ENCODE data around the gene RGS3.
A peak's percentile ranks its signal among the peaks of the same experiment; 100 is the strongest.

The RGS3 gene

DNA sequence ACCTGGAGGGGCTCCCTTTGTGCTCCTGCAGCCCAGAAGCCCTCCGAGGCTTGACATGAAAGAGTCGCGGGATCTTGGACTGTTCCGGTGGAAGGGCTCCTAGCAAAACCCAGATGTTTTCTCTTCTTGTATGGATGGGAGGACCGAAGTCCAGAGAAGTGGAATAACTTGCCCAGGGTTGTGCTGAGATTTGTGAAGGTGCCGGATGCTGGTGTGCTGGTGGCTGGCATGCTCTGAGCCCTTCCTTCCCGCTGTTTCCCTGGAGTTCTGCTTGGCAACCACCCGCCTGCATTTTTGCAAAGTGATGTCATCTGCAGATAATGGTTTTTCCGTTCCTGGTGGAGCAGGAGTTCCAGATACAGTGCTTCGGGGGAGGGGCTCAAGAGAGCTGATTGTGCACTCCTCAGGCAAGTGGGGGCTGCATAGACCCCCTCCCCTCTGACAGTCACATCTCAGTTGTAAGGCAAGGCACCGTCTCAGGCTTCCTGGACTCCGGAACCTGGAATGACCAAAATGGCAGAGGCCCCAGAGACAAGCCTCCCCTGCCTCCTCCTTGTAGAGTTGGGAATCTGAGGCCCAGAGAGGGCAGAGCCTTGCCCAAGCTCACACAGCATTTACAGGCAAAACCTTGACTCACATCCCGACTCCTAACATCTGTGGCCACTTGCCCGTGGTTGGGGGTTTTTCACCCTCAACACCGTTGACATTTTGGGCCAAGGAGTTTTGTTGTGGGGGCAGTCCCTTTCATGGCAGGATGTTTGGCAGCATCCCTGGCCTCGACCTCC is 157.0 kb downstream of the RGS3 start (continued):
- TF ChIP-seq, protein P1, sequence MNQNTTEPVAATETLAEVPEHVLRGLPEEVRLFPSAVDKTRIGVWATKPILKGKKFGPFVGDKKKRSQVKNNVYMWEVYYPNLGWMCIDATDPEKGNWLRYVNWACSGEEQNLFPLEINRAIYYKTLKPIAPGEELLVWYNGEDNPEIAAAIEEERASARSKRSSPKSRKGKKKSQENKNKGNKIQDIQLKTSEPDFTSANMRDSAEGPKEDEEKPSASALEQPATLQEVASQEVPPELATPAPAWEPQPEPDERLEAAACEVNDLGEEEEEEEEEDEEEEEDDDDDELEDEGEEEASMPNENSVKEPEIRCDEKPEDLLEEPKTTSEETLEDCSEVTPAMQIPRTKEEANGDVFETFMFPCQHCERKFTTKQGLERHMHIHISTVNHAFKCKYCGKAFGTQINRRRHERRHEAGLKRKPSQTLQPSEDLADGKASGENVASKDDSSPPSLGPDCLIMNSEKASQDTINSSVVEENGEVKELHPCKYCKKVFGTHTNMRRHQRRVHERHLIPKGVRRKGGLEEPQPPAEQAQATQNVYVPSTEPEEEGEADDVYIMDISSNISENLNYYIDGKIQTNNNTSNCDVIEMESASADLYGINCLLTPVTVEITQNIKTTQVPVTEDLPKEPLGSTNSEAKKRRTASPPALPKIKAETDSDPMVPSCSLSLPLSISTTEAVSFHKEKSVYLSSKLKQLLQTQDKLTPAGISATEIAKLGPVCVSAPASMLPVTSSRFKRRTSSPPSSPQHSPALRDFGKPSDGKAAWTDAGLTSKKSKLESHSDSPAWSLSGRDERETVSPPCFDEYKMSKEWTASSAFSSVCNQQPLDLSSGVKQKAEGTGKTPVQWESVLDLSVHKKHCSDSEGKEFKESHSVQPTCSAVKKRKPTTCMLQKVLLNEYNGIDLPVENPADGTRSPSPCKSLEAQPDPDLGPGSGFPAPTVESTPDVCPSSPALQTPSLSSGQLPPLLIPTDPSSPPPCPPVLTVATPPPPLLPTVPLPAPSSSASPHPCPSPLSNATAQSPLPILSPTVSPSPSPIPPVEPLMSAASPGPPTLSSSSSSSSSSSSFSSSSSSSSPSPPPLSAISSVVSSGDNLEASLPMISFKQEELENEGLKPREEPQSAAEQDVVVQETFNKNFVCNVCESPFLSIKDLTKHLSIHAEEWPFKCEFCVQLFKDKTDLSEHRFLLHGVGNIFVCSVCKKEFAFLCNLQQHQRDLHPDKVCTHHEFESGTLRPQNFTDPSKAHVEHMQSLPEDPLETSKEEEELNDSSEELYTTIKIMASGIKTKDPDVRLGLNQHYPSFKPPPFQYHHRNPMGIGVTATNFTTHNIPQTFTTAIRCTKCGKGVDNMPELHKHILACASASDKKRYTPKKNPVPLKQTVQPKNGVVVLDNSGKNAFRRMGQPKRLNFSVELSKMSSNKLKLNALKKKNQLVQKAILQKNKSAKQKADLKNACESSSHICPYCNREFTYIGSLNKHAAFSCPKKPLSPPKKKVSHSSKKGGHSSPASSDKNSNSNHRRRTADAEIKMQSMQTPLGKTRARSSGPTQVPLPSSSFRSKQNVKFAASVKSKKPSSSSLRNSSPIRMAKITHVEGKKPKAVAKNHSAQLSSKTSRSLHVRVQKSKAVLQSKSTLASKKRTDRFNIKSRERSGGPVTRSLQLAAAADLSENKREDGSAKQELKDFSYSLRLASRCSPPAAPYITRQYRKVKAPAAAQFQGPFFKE (tag by site-specific recombination; IDR thresholded peaks at IDR 0.05; ENCODE audit: borderline replicate concordance) = no peak
- TF ChIP-seq ZNF404 (tag by site-specific recombination; IDR thresholded peaks at IDR 0.05) (no peak), ZNF76 (tag by site-specific recombination; IDR thresholded peaks at IDR 0.05; ENCODE audit: borderline replicate concordance, low read depth) (no peak), ZNF112 (tag by site-specific recombination; IDR thresholded peaks at IDR 0.05) (no peak), ZNF248 (tag by site-specific recombination; IDR thresholded peaks at IDR 0.05) (no peak), ZNF768 (tag by site-specific recombination; IDR thresholded peaks at IDR 0.05) (peak; percentile 78), ZNF211 (tag by site-specific recombination; IDR thresholded peaks at IDR 0.05; ENCODE audit: low read depth) (no peak), ZNF544 (tag by site-specific recombination; IDR thresholded peaks at IDR 0.05) (no peak), ZNF2 (tag by site-specific recombination; IDR thresholded peaks at IDR 0.05) (no peak), SETDB1 (IDR thresholded peaks at IDR 0.05; ENCODE audit: insufficient read length, low read length) (no peak), ZNF16 (tag by site-specific recombination; IDR thresholded peaks at IDR 0.05; ENCODE audit: low read depth) (no peak), ZXDB (tag by site-specific recombination; IDR thresholded peaks at IDR 0.05) (peak; percentile 45; the same call in 1 of the 2 replicates), ZNF292 (tag by site-specific recombination; IDR thresholded peaks at IDR 0.05; ENCODE audit: borderline replicate concordance, low read depth) (no peak), ZNF501 (tag by site-specific recombination; IDR thresholded peaks at IDR 0.05) (no peak), ZNF791 (tag by site-specific recombination; IDR thresholded peaks at IDR 0.05) (no peak), ZNF558 (tag by site-specific recombination; IDR thresholded peaks at IDR 0.05) (no peak), ZNF37A (tag by site-specific recombination; IDR thresholded peaks at IDR 0.05) (no peak), ZNF555 (tag by site-specific recombination; conservative IDR thresholded peaks at IDR 0.05) (no peak), ZBTB20 (tag by site-specific recombination; IDR thresholded peaks at IDR 0.05) (no peak), ZNF146 (tag by site-specific recombination; IDR thresholded peaks at IDR 0.05) (no peak), ZIC2 (tag by site-specific recombination; IDR thresholded peaks at IDR 0.05) (no peak), BCL11A (tag by site-specific recombination; IDR thresholded peaks at IDR 0.05; ENCODE audit: low read depth) (no peak), KLF1 (tag by site-specific recombination; IDR thresholded peaks at IDR 0.05) (no peak), ZFHX2 (tag by site-specific recombination; conservative IDR thresholded peaks at IDR 0.05) (no peak), ZNF391 (tag by site-specific recombination; IDR thresholded peaks at IDR 0.05; ENCODE audit: borderline replicate concordance, low read depth) (no peak), ZBTB21 (tag by site-specific recombination; IDR thresholded peaks at IDR 0.05) (peak; percentile 28; the same call in 1 of the 2 replicates)
- TF ChIP-seq, protein P2, sequence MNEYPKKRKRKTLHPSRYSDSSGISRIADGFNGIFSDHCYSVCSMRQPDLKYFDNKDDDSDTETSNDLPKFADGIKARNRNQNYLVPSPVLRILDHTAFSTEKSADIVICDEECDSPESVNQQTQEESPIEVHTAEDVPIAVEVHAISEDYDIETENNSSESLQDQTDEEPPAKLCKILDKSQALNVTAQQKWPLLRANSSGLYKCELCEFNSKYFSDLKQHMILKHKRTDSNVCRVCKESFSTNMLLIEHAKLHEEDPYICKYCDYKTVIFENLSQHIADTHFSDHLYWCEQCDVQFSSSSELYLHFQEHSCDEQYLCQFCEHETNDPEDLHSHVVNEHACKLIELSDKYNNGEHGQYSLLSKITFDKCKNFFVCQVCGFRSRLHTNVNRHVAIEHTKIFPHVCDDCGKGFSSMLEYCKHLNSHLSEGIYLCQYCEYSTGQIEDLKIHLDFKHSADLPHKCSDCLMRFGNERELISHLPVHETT (tag by site-specific recombination; IDR thresholded peaks at IDR 0.05) = no peak
- TF ChIP-seq, protein P3, sequence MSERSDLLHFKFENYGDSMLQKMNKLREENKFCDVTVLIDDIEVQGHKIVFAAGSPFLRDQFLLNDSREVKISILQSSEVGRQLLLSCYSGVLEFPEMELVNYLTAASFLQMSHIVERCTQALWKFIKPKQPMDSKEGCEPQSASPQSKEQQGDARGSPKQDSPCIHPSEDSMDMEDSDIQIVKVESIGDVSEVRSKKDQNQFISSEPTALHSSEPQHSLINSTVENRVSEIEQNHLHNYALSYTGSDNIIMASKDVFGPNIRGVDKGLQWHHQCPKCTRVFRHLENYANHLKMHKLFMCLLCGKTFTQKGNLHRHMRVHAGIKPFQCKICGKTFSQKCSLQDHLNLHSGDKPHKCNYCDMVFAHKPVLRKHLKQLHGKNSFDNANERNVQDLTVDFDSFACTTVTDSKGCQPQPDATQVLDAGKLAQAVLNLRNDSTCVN (tag by site-specific recombination; optimal IDR thresholded peaks at IDR 0.05) = no peak
- TF ChIP-seq, protein P4, sequence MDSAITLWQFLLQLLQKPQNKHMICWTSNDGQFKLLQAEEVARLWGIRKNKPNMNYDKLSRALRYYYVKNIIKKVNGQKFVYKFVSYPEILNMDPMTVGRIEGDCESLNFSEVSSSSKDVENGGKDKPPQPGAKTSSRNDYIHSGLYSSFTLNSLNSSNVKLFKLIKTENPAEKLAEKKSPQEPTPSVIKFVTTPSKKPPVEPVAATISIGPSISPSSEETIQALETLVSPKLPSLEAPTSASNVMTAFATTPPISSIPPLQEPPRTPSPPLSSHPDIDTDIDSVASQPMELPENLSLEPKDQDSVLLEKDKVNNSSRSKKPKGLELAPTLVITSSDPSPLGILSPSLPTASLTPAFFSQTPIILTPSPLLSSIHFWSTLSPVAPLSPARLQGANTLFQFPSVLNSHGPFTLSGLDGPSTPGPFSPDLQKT (IDR thresholded peaks at IDR 0.05; ENCODE audit: borderline replicate concordance, low read depth, low read length) = no peak
- TF ChIP-seq, protein P5, sequence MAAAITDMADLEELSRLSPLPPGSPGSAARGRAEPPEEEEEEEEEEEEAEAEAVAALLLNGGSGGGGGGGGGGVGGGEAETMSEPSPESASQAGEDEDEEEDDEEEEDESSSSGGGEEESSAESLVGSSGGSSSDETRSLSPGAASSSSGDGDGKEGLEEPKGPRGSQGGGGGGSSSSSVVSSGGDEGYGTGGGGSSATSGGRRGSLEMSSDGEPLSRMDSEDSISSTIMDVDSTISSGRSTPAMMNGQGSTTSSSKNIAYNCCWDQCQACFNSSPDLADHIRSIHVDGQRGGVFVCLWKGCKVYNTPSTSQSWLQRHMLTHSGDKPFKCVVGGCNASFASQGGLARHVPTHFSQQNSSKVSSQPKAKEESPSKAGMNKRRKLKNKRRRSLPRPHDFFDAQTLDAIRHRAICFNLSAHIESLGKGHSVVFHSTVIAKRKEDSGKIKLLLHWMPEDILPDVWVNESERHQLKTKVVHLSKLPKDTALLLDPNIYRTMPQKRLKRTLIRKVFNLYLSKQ (tag by site-specific recombination; IDR thresholded peaks at IDR 0.05; ENCODE audit: borderline replicate concordance) = no peak

Measured in HEK293 (cell line).